ENCODE data around the gene GALNT16. TPM values are rescaled to one million over a fixed set of nuclear protein-coding genes. Genes with fewer than 3 reads are reported as not detected.
"Not testable (repeated sequence)": the region's sequence is repeated elsewhere in the genome, so short reads cannot be mapped to it uniquely, and the experiment has no call there.

Gene GALNT16
- total RNA-seq, 1 donor from 2014 or later, result 3.5 TPM

GRCh38 chr14:69270795-69271708 is 11.1 kb downstream of the GALNT16 start:
- DNase-seq (ENCODE audit: low spot score), result no peak
- Histone ChIP-seq H3K9me3 (ENCODE audit: low read depth) (no peaks in the 10 kb centered on the region), H3K27me3 (peaks cover 3% of the 10 kb centered on the region), H3K9ac (no peak overlapping the region), H2AFZ (replicated peaks) (no peak overlapping the region), H3K4me3 (no peak overlapping the region), H3K79me2 (ENCODE audit: low read depth) (no peaks in the 10 kb centered on the region), H3K4me1 (peaks cover 10% of the 10 kb centered on the region), H3K36me3 (no peaks in the 10 kb centered on the region), H3F3A (ENCODE audit: low read depth) (peaks cover 4% of the 10 kb centered on the region), H3K27ac (no peak overlapping the region), H3K4me2 (no peak overlapping the region), H4K20me1 (ENCODE audit: low read depth) (no peaks in the 10 kb centered on the region)
- Mint-ChIP-seq H3K27ac (peak overlapping the region; percentile 26), H3K4me1 (peaks cover 14% of the 10 kb centered on the region), H3K27me3 (ENCODE audit: insufficient read depth, low read depth) (peaks cover 2% of the 10 kb centered on the region), H3K4me3 (no peak overlapping the region), H3K9me3 (peaks cover 2% of the 10 kb centered on the region), H3K36me3 (peaks cover 3% of the 10 kb centered on the region)
- no peak for TF ChIP-seq EZH2phosphoT487 (IDR thresholded peaks at IDR 0.05)
- TF ChIP-seq CTCF (IDR thresholded peaks at IDR 0.05), result no peak
- no peak for TF ChIP-seq EZH2 (IDR thresholded peaks at IDR 0.05)

- no peak for DNase-seq (ENCODE audit: low spot score)
- H3K4me1 ChIP-seq, result peaks cover 10% of the 10 kb centered on the region
- H2AFZ ChIP-seq (replicated peaks), result no peak overlapping the region
- Mint-ChIP-seq H3K27me3 (ENCODE audit: insufficient read depth, low read depth) (peaks cover 7% of the 10 kb centered on the region), H3K9me3 (peaks cover 3% of the 10 kb centered on the region), H3K4me3 (no peak overlapping the region), H3K4me1 (peaks cover 14% of the 10 kb centered on the region), H3K27ac (no peak overlapping the region), H3K36me3 (peaks cover 18% of the 10 kb centered on the region)
- H3K27me3 ChIP-seq, result peaks cover 3% of the 10 kb centered on the region
- H4K20me1 ChIP-seq (ENCODE audit: low read depth), result no peaks in the 10 kb centered on the region
- TF ChIP-seq CTCF (IDR thresholded peaks at IDR 0.05), result no peak
- no peak for TF ChIP-seq EZH2 (IDR thresholded peaks at IDR 0.05)
- TF ChIP-seq EZH2phosphoT487 (IDR thresholded peaks at IDR 0.05), result no peak
- no peak overlapping the region for H3K4me3 ChIP-seq
- H3K4me2 ChIP-seq, result no peak overlapping the region
- H3K36me3 ChIP-seq, result no peaks in the 10 kb centered on the region
- no peaks in the 10 kb centered on the region for H3K9me3 ChIP-seq (ENCODE audit: low read depth)
- peaks cover 4% of the 10 kb centered on the region for H3F3A ChIP-seq (ENCODE audit: low read depth)
- H3K79me2 ChIP-seq (ENCODE audit: low read depth), result no peaks in the 10 kb centered on the region
- H3K9ac ChIP-seq, result no peak overlapping the region
- H3K27ac ChIP-seq, result no peak overlapping the region
Measured at GRCh38 chr14:69274321-69274720, 14.4 kb downstream of the GALNT16 start.

GRCh38 chr14:69275331-69275730 is 15.4 kb downstream of the GALNT16 start:
- Mint-ChIP-seq H3K27me3 (ENCODE audit: insufficient read depth, low read depth) (peaks cover 7% of the 10 kb centered on the region), H3K27ac (no peak overlapping the region), H3K9me3 (peaks cover 3% of the 10 kb centered on the region), H3K4me3 (no peak overlapping the region), H3K36me3 (peaks cover 18% of the 10 kb centered on the region), H3K4me1 (peaks cover 14% of the 10 kb centered on the region)
- Histone ChIP-seq H3K79me2 (ENCODE audit: low read depth) (no peaks in the 10 kb centered on the region), H3K4me2 (no peak overlapping the region), H4K20me1 (ENCODE audit: low read depth) (no peaks in the 10 kb centered on the region), H3K9ac (no peak overlapping the region), H3K9me3 (ENCODE audit: low read depth) (no peaks in the 10 kb centered on the region), H2AFZ (replicated peaks) (no peak overlapping the region), H3K36me3 (no peaks in the 10 kb centered on the region), H3K4me3 (no peak overlapping the region), H3K4me1 (peaks cover 10% of the 10 kb centered on the region), H3K27me3 (peaks cover 3% of the 10 kb centered on the region), H3F3A (ENCODE audit: low read depth) (peaks cover 4% of the 10 kb centered on the region), H3K27ac (no peak overlapping the region)
- TF ChIP-seq EZH2phosphoT487 (IDR thresholded peaks at IDR 0.05) (no peak), CTCF (IDR thresholded peaks at IDR 0.05) (no peak), EZH2 (IDR thresholded peaks at IDR 0.05) (no peak)
- DNase-seq (ENCODE audit: low spot score), result no peak

- not testable (repeated sequence) for H3K4me3 Mint-ChIP-seq; H3K27ac Mint-ChIP-seq; H3K4me2 ChIP-seq; H3K4me1 ChIP-seq; H3K27me3 Mint-ChIP-seq (ENCODE audit: insufficient read depth, low read depth); H3K27me3 ChIP-seq; H3K27ac ChIP-seq; H2AFZ ChIP-seq (replicated peaks); H3K4me3 ChIP-seq; H3K9ac ChIP-seq; H3K9me3 ChIP-seq (ENCODE audit: low read depth); H3K36me3 ChIP-seq; DNase-seq (ENCODE audit: low spot score); H3K9me3 Mint-ChIP-seq; H3K79me2 ChIP-seq (ENCODE audit: low read depth); H3F3A ChIP-seq (ENCODE audit: low read depth); H4K20me1 ChIP-seq (ENCODE audit: low read depth)
- Mint-ChIP-seq H3K36me3 (peaks cover 18% of the 10 kb centered on the region), H3K4me1 (peaks cover 14% of the 10 kb centered on the region)
Measured at GRCh38 chr14:69277356-69277755, 17.4 kb downstream of the GALNT16 start.
